Measurements from ENCODE around the gene CCSER1.
"Not testable (repeated sequence)": the region's sequence is repeated elsewhere in the genome, so short reads cannot be mapped to it uniquely, and the experiment has no call there.

CCSER1 gene

GRCh38 chr4:90718931-90719330 lies 591.7 kb downstream of the CCSER1 start:
- no peak for DNase-seq

GRCh38 chr4:90727938-90728337 lies 600.7 kb downstream of the CCSER1 start:
- DNase-seq, result no peak

GRCh38 chr4:90730752-90731151 lies 603.6 kb downstream of the CCSER1 start:
- DNase-seq, result no peak

- DNase-seq, result no peak
Measured at GRCh38 chr4:90733211-90733610, 606.0 kb downstream of the CCSER1 start.

- DNase-seq, result no peak
Measured at GRCh38 chr4:90745176-90745575, 618.0 kb downstream of the CCSER1 start.

GRCh38 chr4:90753068-90753467 lies 625.9 kb downstream of the CCSER1 start:
- DNase-seq, result no peak

- DNase-seq, result no peak
Measured at GRCh38 chr4:90757534-90758060, 630.4 kb downstream of the CCSER1 start.

GRCh38 chr4:90760059-90760458 lies 632.9 kb downstream of the CCSER1 start:
- no peak for DNase-seq

- DNase-seq, result no peak
Measured at GRCh38 chr4:90766837-90767236, 639.6 kb downstream of the CCSER1 start.

- DNase-seq, result no peak
Measured at GRCh38 chr4:90769251-90769650, 642.1 kb downstream of the CCSER1 start.

- no peak for DNase-seq
Measured at GRCh38 chr4:90780193-90780592, 653.0 kb downstream of the CCSER1 start.

- DNase-seq, result no peak
Measured at GRCh38 chr4:90786602-90787001, 659.4 kb downstream of the CCSER1 start.

- DNase-seq, result no peak
Measured at GRCh38 chr4:90792696-90793095, 665.5 kb downstream of the CCSER1 start.

GRCh38 chr4:90798948-90799347 lies 671.8 kb downstream of the CCSER1 start:
- DNase-seq, result no peak

GRCh38 chr4:90799895-90800294 lies 672.7 kb downstream of the CCSER1 start:
- no peak for DNase-seq

- no peak for DNase-seq
Measured at GRCh38 chr4:90815569-90815968, 688.4 kb downstream of the CCSER1 start.

- no peak for DNase-seq
Measured at GRCh38 chr4:90816754-90817153, 689.6 kb downstream of the CCSER1 start.

- DNase-seq, result no peak
Measured at GRCh38 chr4:90824266-90825150, 697.3 kb downstream of the CCSER1 start.

- no peak for DNase-seq
Measured at GRCh38 chr4:90825849-90826248, 698.7 kb downstream of the CCSER1 start.

GRCh38 chr4:90833706-90834105 lies 706.5 kb downstream of the CCSER1 start:
- no peak for DNase-seq

- no peak for DNase-seq
Measured at GRCh38 chr4:90837241-90837640, 710.0 kb downstream of the CCSER1 start.

- DNase-seq, result not testable (repeated sequence)
Measured at GRCh38 chr4:90838859-90839258, 711.7 kb downstream of the CCSER1 start.

GRCh38 chr4:90840291-90840690 lies 713.1 kb downstream of the CCSER1 start:
- no peak for DNase-seq

GRCh38 chr4:90840828-90841227 lies 713.6 kb downstream of the CCSER1 start:
- DNase-seq, result no peak

Data from right kidney (tissue), 1 donor.